HAP-1 (cell line): ENCODE data around the gene DNAH9.
"Not testable (repeated sequence)": the region's sequence is repeated elsewhere in the genome, so short reads cannot be mapped to it uniquely, and the experiment has no call there.

Experiments used
- DNase-seq, 2 experiments: peaks; one replicate each; pipeline ENCODE4 v3.0.0-alpha.2; 2016 to 2020; ENCODE audit warnings: low spot score in 2 of 2
- H3K27me3 ChIP-seq: fragments of 250-450 bp; sonication (Bioruptor Pico); 2 replicates; pipeline ENCODE4 v1.5.1; 2020; ENCODE audit warnings: low read depth, mild to moderate bottlenecking, moderate library complexity
- H3K36me3 ChIP-seq: fragments of 250-450 bp; sonication (Bioruptor Pico); replicated peaks from 2 replicates; pipeline ENCODE4 v1.5.1; 2020; ENCODE audit warnings: mild to moderate bottlenecking
- H3K4me1 ChIP-seq: fragments of 250-450 bp; sonication (Bioruptor Pico); 2 replicates; pipeline ENCODE4 v1.5.1; 2020; ENCODE audit warnings: mild to moderate bottlenecking
- H3K4me3 ChIP-seq: fragments of 250-450 bp; sonication (Bioruptor Pico); 2 replicates; pipeline ENCODE4 v1.5.1; 2020; ENCODE audit warnings: mild to moderate bottlenecking, moderate library complexity
- H3K9me3 ChIP-seq: fragments of 250-450 bp; sonication (Bioruptor Pico); 2 replicates; pipeline ENCODE4 v1.5.1; 2020; ENCODE audit warnings: mild to moderate bottlenecking, moderate library complexity
- in situ Hi-C: fragments of 300-500 bp; cut with MboI; formaldehyde crosslinking; loops from 3 replicates; pipeline ENCODE4 v1.14.3; 2020; ENCODE audit warnings: low sequenced_read_pairs, inconsistent platforms, mixed read lengths

The DNAH9 gene

DNA sequence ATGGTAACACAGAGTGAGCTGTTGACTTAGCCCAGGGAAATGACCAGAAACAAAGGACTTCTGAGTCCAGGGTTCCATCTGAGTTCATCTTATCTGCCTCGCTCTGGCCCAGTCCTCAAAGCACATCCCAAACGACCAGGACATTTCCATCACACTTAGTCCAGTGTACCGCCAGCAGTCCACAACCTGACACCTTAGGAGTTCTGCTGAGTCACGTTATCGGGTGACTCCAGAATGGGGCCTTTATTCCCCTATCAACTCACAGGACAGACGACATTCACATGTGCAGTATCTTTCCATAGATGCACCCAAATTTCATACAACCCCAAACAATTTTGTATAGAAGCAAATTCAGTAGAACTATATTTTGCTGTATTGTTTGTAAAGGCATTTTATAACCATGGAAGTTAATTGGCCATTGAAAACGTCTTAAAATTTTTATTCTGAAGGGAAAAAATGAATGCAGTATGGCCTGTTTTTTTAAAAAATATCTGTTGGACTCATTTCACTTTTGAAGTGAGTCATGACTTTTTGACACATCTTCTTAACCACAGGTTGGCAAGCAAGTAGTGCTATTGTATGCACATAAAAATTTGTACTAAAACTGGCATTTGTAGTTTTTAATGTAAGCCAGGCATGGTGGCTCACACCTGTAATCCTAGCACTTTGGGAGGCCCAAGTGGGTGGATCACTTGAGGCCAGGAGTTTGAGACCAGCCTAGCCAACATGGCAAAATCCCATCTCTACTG, 352.7 kb downstream of the DNAH9 start:
- no peaks in the 10 kb centered on the region for H3K36me3 ChIP-seq
- no peaks in the 10 kb centered on the region for H3K4me1 ChIP-seq
- no peak for DNase-seq
- H3K9me3 ChIP-seq, result no peaks in the 10 kb centered on the region
- in situ Hi-C loops, result no loop called here
- H3K27me3 ChIP-seq, result no peaks in the 10 kb centered on the region
- no peak overlapping the region for H3K4me3 ChIP-seq

DNA sequence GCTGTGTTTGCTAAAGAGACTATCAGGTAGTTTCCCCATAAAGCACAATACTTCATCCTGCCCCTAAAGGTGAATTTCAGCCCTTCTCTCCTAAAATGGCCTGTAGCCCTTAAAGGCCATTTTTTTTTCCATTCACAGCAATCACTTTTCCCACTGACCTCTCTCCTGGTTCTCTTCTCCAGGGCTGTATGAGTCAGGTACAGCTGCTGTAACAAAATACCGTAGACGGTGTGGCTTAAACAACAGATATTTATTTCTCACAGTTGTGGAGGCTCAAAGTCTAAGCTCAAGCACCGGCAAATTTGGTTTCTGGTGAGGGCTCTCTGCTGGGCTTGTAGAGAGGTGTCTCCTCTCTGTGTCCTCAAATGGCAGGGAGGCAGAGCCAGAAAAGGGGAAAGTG, 354.3 kb downstream of the DNAH9 start:
- H3K4me3 ChIP-seq, result no peak overlapping the region
- in situ Hi-C loops, result no loop called here
- DNase-seq, result no peak

DNA sequence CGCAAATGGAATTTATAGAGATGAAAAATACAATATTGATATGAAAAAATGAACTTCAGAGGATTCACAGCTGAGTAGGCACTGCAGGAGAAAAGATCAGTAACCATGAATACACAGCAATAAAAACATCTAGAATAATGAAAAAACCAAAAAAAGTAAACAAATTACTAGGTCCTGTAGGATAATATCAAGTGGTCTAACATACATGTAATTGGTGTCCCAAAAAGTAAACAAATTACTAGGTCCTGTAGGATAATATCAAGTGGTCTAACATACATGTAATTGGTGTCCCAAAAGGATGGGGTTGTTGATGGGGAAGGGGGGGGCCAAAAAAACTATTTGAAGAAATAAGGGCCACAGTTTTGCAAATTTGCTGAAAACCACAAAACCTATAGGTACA, 355.7 kb downstream of the DNAH9 start:
- no peak for DNase-seq
- Histone ChIP-seq H3K4me1 (no peaks in the 10 kb centered on the region), H3K9me3 (no peaks in the 10 kb centered on the region), H3K36me3 (no peaks in the 10 kb centered on the region), H3K27me3 (no peaks in the 10 kb centered on the region), H3K4me3 (no peak overlapping the region)
- in situ Hi-C loops, result no loop called here

More for the DNA sequence above, 354.3 kb downstream of the DNAH9 start:
- H3K9me3 ChIP-seq, result no peaks in the 10 kb centered on the region
- no peaks in the 10 kb centered on the region for H3K4me1 ChIP-seq
- no peaks in the 10 kb centered on the region for H3K36me3 ChIP-seq
- no peaks in the 10 kb centered on the region for H3K27me3 ChIP-seq

DNA sequence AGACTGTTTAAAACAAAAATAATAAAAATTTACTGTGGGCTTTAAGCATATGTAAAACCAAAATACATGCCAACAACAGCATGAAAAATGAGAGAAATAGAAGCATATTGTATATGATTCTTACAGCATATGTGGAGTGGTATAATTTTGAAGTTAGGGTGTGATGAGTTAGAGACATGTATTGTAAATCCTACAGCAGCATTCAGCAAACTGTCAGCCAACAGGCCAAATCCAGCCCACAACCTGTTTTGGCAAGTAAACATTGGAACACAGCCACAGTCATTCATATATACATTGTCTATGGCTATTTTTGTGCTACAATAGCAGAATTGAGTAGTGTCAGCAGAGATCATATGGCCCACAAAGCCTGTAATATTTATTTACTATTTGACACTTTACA, 356.7 kb downstream of the DNAH9 start:
- DNase-seq, result no peak
- Histone ChIP-seq H3K36me3 (no peaks in the 10 kb centered on the region), H3K4me3 (no peak overlapping the region), H3K4me1 (no peaks in the 10 kb centered on the region), H3K27me3 (no peaks in the 10 kb centered on the region), H3K9me3 (no peaks in the 10 kb centered on the region)
- in situ Hi-C loops, result no loop called here

DNA sequence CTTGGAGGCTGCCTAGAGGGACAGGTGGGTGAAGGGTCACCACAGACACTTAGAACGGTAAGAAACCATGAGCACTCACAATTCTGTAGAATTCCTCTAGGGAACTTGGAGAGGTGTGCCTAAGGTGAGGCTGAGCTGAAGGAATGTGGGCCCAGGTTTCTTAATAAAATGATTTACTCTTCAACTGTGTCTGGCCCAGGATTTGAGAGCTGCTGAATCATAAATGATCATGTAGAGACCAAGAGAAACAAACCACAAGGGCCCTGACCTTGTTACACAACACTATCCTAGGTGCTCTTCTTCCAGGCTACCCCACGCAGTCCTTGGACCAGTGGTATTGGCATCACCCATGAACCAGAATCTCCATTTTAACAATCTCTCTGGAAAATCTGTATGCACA, 371.3 kb downstream of the DNAH9 start:
- no peak for DNase-seq
- Histone ChIP-seq H3K27me3 (no peaks in the 10 kb centered on the region), H3K36me3 (no peaks in the 10 kb centered on the region), H3K4me1 (no peaks in the 10 kb centered on the region), H3K9me3 (0 out of 2 replicates have a peak, but pooled peaks cover 2% of the 10 kb centered on the region), H3K4me3 (no peak overlapping the region)
- in situ Hi-C loops, result no loop called here

DNA sequence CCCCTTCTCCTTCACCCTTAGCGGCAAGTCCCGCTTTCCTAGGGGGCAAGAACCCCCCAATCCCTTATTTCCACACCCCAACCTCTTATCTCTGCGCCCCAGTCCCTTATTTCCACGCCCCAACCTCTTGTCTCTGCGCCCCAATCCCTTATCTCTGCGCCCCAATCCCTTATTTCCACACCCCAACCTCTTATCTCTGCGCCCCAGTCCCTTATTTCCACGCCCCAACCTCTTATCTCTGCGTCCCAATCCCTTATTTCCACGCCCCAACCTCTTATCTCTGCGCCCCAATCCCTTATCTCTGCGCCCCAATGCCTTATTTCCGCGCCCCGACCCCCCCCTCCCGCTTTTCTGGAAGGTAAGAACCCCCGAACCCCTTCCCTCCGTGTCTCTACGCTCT, 374.5 kb downstream of the DNAH9 start:
- in situ Hi-C loops, H3K27me3 ChIP-seq, DNase-seq, H3K36me3 ChIP-seq, H3K4me3 ChIP-seq, H3K9me3 ChIP-seq, H3K4me1 ChIP-seq: not testable (repeated sequence)

DNA sequence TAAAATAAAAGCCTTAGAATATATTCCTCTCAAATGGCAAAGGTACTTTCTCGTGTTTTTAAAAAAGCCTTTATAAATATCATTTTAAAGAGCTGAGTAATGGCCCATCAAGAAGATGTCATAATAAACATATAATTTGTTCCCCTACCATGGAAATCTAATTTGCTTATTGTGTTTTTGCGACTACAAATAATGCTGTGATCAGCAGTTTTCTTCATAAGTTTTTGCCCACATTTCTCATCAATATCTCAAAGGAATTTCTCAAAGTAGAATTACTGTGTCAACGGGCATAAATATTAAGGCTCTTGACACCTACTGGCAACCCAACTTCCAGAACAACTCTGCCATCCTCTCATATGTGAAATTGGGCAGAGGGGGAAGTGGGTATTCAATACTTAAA, 381.5 kb downstream of the DNAH9 start:
- Histone ChIP-seq H3K9me3 (no peaks in the 10 kb centered on the region), H3K4me1 (no peaks in the 10 kb centered on the region), H3K27me3 (no peaks in the 10 kb centered on the region), H3K36me3 (peaks cover 2% of the 10 kb centered on the region), H3K4me3 (no peak overlapping the region)
- DNase-seq, result no peak
- in situ Hi-C loops, result loop anchor here (25.0 kb wide), 3 partner anchors 1092 to 1317 kb away; partner anchors contain the start of genes MYH3 and TMEM220

DNA sequence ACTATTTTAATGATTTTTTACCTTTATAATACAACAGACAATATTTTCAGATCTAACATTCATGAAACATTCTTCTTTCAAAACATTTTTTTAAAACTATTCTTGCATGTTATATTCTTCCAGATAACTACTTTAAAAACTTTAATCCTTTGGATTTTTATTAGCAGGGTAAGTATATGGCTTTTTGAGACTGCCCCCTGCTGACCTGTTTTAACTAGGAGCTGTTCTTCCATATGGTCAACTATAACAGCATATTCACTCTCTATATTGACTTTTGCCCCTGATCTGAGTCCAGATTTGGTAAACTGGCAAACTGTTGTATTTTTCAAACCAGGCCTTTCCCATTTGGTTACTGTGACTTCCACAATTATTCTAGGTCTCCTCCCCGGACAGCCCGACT, 382.5 kb downstream of the DNAH9 start:
- no peak for DNase-seq
- in situ Hi-C loops, result loop anchor here (25.0 kb wide), 3 partner anchors 1094 to 1319 kb away; partner anchors contain the start of genes MYH3 and TMEM220
- H3K36me3 ChIP-seq, result peaks cover 2% of the 10 kb centered on the region

DNA sequence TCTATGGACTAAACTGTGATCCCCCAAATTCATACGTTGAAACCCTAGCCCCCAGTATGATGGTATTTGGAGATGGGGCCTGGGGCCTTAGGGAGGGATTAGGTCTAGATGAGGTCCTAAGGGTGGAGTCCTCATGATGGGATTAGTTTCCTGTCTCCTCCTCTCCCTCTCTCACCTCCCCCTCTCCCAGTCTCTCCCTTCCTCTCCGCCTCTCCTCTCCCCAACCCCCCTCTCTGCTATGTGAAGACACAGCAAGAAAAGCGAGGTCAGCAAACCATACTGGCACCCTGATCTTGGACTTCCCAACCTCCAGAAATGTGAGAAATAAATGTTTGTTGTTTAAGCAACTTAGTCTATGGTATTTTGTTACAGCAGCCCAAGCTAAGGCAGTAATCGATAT, 383.6 kb downstream of the DNAH9 start:
- Histone ChIP-seq H3K4me1 (no peaks in the 10 kb centered on the region), H3K36me3 (peaks cover 2% of the 10 kb centered on the region), H3K27me3 (no peaks in the 10 kb centered on the region), H3K4me3 (no peak overlapping the region), H3K9me3 (no peaks in the 10 kb centered on the region)
- DNase-seq, result no peak
- in situ Hi-C loops, result loop anchor here (25.0 kb wide), 3 partner anchors 1095 to 1320 kb away; partner anchors contain the start of genes MYH3 and TMEM220

More for the DNA sequence above, 382.5 kb downstream of the DNAH9 start:
- no peaks in the 10 kb centered on the region for H3K27me3 ChIP-seq
- H3K9me3 ChIP-seq, result no peaks in the 10 kb centered on the region
- no peaks in the 10 kb centered on the region for H3K4me1 ChIP-seq
- H3K4me3 ChIP-seq, result no peak overlapping the region

DNA sequence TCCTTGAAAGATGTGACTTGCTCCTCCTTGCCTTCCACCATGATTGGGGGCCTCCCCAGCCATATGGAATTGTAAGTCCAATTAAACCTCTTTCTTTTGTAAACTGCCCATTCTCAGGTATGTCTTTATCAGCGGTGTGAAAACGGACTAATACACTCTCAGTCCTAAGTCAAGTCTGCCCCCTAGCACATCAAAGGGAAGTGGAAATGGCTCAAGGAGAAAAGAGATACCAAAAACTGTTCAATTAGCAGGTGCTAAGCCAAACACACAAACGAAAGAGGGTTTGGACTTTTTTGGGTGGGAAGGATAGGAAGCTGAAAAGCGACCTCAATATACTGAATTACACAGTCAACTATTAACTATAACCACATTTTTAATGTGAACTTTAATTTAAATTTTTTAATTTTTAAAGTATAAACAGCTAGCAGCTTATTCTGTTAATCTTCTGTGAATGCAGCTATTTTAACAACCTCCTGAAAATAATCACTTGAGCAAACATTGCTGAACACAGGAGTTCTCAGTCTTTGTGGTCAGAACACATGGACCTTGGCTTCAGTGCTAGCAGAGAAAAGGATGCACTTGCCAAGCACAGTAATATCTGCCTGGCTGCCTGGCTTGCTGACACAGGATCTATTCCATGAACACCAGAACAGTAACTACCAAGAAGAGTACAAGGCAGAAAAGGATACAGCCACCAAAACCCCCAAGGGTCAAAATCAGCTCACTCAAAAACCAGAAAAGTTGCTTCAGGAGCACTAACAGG, 388.1 kb downstream of the DNAH9 start:
- no peak for DNase-seq
- Histone ChIP-seq H3K27me3 (no peaks in the 10 kb centered on the region), H3K4me1 (no peaks in the 10 kb centered on the region), H3K9me3 (no peaks in the 10 kb centered on the region), H3K36me3 (peaks cover 5% of the 10 kb centered on the region), H3K4me3 (no peak overlapping the region)
- in situ Hi-C loops, result loop anchor here (25.0 kb wide), 3 partner anchors 1099 to 1324 kb away; partner anchors contain the start of genes MYH3 and TMEM220

DNA sequence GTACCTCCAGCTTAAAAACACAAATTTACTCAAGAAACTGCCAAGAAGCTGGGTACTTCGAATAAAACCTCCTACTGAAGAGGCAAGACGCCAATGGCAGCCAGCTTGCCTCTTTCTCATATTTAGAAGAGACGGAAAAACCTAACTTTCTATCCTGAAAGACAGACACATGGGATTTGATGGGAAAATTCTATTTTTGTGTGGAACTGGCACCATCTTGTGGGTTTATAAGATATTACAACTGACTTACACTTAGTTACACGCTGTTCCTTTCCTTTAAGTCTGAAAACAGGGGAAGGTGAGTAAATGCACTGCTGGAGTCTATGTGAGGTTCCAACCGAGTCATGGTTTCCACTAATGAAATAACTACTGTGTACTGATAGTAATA, 388.7 kb downstream of the DNAH9 start:
- DNase-seq, result peak in 1 of 2 experiments; percentile 57
- H3K9me3 ChIP-seq, result no peaks in the 10 kb centered on the region
- H3K4me1 ChIP-seq, result no peaks in the 10 kb centered on the region
- H3K27me3 ChIP-seq, result no peaks in the 10 kb centered on the region
- H3K36me3 ChIP-seq, result peaks cover 5% of the 10 kb centered on the region
- no peak overlapping the region for H3K4me3 ChIP-seq
- in situ Hi-C loops, result loop anchor here (25.0 kb wide), 3 partner anchors 1100 to 1325 kb away; partner anchors contain the start of genes MYH3 and TMEM220

DNA sequence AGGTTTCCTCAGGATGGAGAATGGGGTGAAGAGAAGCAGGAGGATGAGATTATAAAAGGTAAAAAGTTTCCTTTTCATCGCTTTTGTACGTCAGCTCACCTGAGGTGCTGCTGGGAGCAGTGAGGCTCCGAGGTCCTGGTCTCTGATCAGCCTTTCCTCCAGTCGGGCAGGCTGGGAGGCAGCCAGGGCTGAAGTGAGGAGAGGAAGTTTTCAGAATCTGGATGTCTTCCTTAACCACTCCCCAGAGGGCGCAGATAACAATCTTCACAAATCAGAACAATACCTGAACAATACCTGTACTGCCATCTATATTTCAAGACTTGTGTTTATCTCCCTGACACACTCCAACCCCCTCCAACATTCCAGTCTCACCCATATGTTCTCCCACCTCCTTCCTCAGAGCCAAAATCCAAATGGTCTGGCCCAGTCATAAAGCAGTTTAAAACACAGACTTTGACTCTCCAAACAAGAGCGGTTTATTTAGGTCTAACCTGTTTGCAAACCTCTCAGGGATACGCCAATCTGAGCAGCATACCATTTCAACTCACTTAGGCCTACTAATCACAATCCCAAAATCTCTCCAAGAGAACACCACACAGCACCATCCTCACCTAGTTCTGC, 392.2 kb downstream of the DNAH9 start:
- Histone ChIP-seq H3K36me3 (peaks cover 8% of the 10 kb centered on the region), H3K27me3 (no peaks in the 10 kb centered on the region), H3K4me3 (no peak overlapping the region), H3K4me1 (no peaks in the 10 kb centered on the region), H3K9me3 (no peaks in the 10 kb centered on the region)
- no peak for DNase-seq
- in situ Hi-C loops, result loop anchor here (25.0 kb wide), 3 partner anchors 1103 to 1328 kb away; partner anchors contain the start of genes MYH3 and TMEM220

DNA sequence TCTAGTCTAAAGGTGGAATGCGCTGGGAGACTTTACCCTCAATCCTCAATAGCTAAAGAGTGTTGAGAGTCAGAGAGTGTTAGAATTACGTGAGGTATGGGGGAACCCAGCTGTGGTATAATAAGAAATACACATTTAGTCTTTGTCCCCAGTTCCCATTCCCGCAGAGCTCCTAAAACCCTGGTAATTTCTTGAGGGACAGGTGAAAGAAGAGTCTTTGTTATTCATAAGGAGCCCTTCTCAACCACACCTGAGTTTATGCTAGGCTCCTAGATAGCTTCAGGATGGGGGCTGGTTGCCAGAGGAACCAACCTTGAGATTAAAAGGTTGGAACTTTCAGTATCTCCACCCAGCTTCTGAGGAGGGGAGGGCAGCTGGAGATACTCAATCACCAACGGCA, 393.2 kb downstream of the DNAH9 start:
- no peak overlapping the region for H3K4me3 ChIP-seq
- peaks cover 9% of the 10 kb centered on the region for H3K4me1 ChIP-seq
- H3K36me3 ChIP-seq, result peaks cover 8% of the 10 kb centered on the region; the same call in 1 of the 2 replicates
- in situ Hi-C loops, result loop anchor here (25.0 kb wide), 3 partner anchors 1104 to 1329 kb away; partner anchors contain the start of genes MYH3 and TMEM220
- DNase-seq, result no peak
- H3K27me3 ChIP-seq, result no peaks in the 10 kb centered on the region
- H3K9me3 ChIP-seq, result no peaks in the 10 kb centered on the region
